HG03521 (cell line): ENCODE results near the gene MRPL39.

ENCODE experiments used
- ATAC-seq: cut with Tn5 transposase; IDR thresholded peaks from one replicate; pipeline ENCODE4 v1.9.1; 2021; ENCODE audit warnings: mild to moderate bottlenecking, moderate library complexity; ENCODE audit not compliant: unreplicated experiment

The MRPL39 gene

DNA sequence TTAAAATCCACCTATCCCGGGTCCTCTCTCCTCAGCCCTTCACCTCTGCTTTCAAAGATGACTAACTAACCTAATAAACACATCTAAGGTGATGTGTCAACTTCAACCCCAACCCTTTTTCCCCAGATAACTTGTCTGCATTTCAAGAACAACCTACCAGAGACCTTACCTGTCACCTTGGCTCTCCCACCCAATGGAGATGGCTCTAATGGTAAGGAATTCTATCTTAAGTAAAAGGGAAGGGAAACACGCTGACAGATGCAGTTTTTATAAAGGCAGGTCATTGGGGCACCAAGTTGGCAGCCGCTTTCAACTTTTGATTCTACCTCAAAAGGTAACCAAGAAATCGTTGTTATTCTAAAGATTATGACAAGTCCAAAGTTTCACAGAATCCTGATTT lies 37.6 kb downstream of the MRPL39 start:
- no peak for ATAC-seq

DNA sequence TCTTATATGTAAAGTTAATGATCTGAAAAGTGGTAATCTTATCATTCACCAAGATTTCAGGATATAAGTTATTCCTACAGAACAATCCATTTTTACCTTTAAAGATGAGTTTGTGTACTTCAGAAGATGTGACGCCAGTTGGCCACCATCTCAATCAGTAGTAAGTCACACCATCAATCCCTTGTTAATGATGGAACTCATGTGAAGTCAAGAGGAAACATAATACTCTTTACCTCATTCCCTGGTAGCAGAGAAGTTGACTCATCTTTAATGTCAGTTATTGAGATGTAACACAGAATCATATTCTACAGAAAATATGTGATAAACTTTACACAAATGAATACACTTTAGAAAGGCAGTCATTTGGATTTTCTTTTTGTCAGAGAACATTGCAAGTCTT lies 38.2 kb downstream of the MRPL39 start:
- no peak for ATAC-seq

DNA sequence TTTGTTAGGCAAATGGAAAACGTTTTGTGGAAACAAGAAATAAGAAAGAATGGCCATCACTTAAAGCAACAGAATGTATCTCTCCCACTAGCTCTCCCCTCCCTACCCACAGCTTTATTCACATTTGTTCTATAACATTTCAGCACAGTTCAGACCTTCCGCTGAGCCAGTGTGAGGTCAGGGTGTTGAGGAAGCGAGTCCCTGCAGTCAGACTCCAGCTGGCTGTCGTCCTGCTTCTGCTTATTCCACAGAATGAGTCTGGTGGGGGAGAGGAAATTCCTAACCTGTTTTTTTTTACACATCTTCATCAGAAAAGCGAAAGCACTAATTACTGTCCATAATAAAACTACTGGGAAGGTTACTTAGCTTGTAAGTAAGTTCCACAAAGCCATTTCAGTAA lies 39.0 kb downstream of the MRPL39 start:
- no peak for ATAC-seq

DNA sequence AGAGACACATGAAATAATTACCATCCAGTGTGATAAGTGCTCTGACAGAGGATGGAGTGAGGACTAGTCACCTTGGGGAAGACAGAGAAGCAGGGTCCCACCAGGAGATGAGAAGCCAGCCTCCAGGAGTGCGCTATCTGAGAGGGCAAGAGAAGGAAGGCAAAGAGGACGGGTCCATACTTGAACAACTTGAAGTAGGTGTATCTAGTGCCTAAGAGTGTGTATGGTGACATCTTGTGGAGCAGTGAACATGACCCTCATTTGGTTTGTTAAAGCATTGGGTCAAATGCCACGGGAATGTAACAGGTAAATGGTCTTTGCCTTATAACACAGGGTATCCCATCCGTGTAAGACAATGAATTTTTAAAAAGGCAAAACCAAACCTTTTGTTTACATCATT lies 39.8 kb downstream of the MRPL39 start:
- no peak for ATAC-seq

DNA sequence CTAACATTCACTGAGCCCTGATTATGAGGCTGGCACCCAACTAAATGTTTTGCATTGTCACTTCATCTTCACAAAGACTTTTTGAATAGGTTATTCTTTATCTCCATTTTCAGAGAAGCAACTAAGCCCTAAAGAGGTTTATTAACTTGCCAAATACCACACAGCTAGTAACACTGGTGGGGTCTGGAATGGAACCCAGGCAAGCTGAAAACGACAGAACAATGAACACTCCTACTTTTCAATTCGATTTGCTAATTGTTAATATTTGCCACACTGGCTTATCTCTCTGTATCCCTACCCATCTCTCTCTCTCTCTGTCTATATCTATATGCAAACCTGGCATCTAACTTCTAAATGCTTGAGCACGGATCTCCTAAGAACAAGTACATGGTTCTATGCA lies 40.6 kb downstream of the MRPL39 start:
- no peak for ATAC-seq

DNA sequence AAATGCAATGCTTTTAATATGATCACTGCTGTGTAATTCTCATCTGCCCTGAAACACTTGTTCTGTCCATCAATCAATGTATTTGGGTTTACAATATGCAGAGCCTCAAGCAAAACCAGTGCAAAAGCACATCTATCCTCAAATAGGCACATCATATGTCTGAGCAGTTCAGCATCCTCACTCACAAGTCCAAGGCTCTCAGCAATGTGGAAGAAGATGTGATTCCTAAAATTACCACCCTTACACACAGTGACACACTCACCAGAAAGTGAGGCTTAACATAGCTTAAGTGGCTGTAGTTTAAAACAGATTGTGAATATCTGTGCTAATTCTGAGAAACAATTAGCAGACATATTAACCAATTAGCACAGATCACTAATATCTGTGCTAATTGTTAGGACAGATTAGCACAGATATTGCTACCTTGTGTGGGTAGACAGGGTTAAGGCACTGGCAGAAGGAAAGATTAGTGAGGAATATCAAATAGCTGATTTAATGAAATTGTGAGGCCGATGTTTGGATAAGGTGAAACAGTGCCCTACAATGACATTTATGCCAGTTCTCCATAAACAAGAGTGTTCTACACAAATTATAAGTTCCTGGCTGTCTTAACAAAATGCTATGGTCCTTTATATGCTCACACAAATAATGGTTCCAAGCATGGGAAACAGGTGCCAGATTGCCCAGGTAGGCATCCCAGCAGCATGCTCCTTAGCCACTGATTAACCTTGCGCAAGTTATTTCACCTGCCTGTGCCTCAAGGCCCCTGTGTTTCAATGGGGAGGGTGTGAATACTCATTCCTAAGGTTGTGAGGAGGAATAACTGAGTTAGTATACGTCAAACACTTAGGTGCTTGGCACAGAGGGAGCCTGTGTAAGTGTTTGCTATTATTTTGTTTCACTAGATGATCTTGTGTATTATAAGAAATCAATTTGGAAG lies 41.7 kb downstream of the MRPL39 start:
- ATAC-seq, result no peak

DNA sequence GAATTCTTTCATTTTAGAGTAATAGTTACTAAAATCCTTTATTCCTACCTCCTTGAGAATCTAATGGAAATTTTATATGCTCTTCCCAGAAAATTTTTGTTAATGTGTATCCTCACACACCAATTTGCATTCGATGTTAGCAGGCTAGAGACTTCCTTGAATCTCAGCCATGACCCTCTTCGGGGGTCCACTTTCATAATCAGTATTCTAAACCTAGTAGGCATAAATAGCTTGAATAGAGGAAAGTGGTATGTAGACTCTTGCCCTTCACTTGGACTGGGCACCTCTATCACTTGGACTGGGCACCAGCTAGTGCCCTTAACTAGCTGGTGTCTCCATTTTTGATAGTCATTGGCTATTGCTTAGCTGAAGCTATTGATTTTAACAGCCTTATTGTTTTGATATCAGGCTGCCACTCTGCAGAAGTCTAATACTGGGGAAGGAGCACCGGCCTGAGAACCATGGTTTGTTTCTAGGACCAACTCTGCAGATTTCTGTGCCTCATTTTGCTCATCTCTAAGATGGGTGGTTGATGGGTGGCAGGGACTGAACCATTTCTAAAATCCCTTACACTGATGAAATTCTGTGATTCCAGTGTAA lies 42.8 kb downstream of the MRPL39 start:
- ATAC-seq, result no peak

DNA sequence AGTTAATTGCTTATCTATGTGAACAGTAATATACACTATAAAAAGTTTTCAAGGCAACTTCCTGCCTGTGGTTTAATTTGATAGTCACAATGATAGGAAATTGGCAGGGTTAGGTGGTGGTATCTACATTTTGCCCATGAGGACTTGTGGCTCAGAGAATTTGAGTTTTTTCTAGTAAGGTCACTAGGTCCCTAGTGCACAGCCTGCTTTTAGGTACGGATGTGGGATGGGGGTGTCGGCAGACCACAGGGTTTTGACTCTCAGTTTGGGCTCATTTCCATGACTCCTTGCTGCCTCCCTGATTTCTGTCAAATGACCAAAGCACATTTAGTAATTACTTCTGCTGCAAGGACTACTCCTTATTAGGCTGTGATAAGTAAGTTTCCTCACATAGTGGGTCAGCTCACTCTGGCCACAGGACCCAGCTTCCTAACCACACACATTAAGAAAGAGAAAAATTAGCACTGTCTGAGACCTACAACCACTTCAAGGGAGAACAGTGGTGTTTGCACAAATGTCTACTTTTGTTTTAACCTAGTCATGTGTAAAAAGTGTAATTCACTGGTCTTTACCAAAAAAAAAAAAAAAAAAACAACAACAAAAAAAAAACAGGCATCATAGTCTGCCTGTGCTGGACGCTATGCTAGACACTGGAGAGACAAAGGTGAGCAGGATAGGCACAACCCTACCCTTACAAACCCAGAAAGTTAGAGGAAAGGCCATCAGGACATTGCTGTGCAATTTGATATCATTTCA lies 43.7 kb downstream of the MRPL39 start:
- ATAC-seq, result peak; percentile 26

DNA sequence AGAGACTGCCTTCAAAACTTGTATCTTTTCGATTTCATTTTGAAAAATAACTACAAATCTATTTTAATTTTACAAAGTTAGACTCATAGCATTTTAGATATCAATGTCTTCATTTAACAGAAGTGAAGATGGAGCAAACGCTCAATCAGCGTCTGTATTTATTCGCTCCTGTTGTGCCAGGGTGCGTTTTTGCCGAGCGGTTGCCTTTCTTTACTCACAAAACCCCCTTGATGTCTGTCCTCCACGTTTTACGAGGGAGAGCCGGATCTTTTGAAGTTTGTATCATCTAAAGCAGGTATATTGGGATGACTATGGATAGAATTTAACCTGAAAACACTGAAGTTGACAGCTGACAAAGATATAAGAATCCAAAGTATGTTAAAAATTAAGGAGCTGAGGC lies 44.6 kb downstream of the MRPL39 start:
- ATAC-seq, result no peak

DNA sequence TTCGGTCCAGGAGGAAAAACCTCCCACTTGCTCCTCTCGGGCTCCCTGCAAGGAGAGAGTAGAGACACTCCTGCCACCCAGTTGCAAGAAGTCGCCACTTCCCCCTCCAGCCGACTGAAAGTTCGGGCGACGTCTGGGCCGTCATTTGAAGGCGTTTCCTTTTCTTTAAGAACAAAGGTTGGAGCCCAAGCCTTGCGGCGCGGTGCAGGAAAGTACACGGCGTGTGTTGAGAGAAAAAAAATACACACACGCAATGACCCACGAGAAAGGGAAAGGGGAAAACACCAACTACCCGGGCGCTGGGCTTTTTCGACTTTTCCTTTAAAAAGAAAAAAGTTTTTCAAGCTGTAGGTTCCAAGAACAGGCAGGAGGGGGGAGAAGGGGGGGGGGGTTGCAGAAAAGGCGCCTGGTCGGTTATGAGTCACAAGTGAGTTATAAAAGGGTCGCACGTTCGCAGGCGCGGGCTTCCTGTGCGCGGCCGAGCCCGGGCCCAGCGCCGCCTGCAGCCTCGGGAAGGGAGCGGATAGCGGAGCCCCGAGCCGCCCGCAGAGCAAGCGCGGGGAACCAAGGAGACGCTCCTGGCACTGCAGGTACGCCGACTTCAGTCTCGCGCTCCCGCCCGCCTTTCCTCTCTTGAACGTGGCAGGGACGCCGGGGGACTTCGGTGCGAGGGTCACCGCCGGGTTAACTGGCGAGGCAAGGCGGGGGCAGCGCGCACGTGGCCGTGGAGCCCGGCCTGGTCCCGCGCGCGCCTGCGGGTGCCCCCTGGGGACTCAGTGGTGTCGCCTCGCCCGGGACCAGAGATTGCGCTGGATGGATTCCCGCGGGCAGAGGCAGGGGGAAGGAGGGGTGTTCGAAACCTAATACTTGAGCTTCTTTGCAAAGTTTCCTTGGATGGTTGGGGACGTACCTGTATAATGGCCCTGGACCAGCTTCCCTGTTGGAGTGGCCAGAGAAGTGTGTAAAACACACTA lies 45.3 kb downstream of the MRPL39 start:
- peak; percentile 40 for ATAC-seq

DNA sequence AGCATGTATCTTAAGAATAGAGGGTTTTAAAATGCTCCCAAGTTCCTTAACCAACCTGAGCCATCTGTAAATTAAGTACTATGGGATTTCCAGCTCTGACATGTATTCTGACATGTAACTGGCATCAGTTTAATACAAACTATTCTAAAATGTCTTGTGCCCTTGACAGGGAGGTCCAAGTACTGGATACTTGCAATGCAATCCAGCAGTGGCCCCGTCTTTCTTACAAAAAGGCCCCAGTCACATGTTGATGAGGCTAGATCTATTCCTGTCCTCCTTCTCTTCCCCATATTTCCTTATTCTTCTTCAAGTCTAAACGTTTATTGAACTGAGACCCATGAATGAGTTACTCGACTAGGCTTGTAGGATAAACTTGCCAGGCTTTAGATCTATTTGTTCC lies 46.4 kb downstream of the MRPL39 start:
- ATAC-seq, result no peak

DNA sequence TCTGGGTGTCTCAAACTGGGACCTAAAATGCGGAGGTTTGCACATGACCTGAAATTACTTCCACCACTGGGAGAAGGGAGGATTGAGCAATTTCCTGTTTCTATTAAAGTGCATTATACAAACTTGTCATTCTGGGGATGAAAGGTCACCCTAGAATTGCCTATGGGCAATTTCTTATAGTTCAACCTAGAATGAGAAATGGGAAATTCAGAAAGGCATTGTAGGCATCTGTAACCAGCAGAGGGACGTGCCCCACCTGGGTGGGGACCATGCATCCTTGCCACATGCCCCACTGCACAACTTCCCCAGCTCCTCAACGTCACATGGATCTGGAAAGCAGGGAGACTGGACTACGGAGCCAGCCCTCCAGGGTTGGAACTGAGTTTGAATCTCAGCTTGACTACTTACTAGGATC lies 47.0 kb downstream of the MRPL39 start:
- no peak for ATAC-seq

DNA sequence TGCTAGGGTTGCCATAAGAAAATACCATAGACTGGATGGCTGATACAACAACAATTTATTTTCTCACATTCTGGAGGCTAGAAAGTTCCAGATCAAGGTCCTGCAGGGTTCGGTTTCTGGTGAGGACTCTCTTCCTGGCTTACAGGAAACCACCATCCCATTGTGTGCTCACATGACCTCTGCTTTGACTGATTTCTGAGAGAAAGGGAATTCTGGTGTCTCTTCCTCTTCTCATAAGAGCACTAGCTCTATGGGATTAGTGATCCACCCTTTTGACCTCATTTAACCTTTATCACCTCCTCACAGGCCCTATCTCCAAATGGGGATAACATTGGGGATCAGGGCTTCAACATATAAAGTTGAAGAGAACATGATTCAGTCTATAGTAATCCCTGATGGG lies 47.5 kb downstream of the MRPL39 start:
- no peak for ATAC-seq

DNA sequence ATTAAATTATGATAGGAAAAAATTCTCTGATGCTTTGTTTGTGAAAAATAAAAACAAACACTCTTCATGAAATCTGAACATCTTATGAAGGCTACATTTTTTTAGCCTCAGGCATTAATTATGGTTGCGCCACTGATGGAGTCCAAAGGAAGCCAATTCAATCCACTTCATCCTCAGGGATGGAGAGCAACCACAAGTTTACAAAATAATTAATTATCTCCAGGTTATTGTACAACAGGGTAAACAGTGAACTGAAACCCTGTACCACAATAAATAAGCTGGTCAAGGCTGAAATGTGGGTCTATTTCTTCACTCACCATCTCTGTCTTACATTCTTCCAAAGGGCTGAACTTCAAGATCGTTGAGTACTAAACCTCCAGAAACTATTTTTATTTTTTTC lies 49.2 kb downstream of the MRPL39 start:
- no peak for ATAC-seq

DNA sequence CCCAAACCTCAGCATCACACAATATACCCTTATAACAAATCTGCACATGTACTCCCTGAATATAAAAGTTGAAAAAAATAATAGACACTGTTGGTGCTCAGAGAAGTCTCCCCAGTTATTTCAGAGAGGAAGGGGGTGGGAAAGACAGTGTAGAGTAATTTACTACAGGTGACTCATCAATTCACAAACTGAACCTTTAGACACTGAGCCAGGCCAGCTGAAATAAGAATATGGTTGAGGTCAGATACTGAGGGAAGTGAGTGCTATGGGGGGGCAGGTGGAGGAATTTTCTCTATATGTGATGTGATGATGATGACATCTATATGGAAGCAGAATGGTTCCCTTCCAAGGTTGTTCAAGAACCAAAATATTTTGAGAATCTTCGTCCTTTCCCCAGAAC lies 50.1 kb downstream of the MRPL39 start:
- ATAC-seq, result no peak

DNA sequence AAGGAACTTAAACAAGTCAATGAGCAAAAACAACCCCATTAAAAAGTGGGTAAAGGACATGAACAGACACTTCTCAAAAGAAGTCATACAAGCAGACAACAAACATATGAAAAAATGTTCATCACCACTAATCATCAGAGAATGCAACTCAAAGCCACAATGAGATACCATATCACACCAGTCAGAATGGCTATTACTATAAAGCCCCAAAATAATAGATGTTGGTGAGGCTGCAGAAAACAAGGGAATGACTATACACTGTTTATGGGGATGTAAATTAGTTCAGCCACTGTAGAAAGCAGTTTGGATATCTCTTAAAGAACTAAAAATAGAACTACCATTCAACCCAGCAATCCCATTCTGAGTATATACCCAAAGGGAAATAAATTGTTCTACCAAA lies 51.2 kb downstream of the MRPL39 start:
- no peak for ATAC-seq

DNA sequence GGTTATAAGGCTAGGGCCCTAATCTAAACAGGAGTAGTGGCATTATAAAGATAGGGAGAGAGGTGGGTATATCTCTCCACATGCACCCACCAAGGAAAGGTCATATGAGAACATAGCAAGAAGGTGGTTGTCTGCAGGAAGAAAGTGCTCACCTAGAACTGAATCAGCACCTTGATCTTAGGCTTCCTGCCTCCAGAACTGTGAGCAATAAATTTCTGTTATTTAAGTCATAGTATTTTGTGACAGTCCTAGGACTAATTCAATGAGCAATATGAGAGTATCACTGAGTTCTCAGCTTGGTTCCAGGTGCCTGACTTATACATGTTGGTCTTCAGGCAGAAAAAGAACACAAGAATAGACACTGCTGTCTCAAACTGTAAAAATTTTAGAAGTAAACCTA lies 51.8 kb downstream of the MRPL39 start:
- no peak for ATAC-seq

DNA sequence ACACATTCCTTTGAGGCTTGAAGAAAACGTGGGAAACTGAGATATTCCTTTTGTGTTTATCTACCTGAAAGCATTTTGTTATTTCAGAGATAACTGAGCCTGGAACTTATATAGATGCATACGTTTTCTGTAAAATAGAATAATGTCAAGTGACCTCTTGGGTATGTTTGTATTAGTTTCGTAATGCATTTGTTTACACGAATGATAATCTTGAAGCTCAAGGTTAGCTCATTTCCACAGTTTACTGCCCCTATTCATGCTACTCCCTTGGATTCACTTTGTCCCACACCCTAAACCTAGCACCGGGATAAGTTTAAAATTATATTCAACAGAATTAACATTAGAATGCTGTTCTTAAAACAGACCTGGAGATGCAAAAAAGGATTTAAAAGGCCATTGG lies 54.4 kb downstream of the MRPL39 start:
- no peak for ATAC-seq

DNA sequence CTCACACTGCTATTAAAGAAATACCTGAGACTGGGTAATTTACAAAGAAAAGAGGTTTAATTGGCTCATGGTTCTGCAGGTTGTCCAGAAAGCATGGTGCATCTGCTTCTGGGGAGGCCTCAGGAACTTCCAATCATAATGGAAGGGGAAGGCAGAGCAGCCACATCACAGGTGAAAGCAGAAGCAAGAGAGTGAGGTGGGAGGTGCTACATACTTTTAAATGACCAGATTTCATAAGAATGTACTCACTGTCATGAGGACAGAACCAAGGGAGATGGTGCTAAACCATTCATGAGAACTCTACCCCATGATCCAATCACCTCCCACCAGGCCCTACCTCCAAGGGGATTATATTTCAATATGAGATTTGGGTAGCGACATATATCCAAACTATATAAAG lies 55.7 kb downstream of the MRPL39 start:
- ATAC-seq, result no peak

DNA sequence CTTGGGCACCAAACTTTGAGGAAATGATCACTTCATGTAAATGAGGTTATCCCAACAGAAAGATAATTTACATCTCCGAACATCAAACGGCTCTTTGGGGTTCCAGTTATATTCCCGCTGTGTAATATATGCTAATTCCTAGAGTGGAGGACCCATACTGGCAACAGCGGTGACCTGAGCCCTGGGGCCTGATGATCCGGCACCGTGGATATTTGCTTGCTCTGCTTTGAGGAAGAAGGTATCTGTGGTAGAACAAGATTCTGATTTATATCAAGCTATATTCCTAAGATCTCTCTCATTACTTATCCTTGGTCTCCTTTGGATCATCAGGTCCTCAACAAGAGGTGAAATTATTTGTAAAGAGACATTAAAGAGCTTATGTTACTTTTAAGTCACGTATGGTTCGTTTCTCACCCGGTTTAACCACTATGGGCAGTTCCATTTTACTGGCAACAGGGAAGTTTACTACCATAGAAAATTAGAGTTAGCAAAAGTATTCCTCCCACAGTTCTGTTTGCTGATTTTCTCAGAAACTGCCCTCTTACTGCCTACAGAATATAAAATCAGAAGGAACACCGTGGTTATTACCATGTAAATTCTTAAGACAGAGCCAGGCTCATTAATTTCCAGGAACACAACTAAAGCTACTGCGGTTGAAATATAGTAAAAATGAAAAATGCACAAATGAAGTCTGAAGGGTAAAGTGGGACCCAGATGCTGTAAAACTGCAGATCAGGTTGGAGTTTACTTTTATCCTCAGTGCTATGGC lies 56.7 kb downstream of the MRPL39 start:
- ATAC-seq, result no peak
